MM.1S (cell line): ENCODE results near the gene SMIM35.

Experiments used
- DNase-seq: peaks from one replicate; pipeline ENCODE4 v3.0.0-alpha.2; 2015
- H2AFZ ChIP-seq: fragments of 300-600 bp; sonication (generic); 2 replicates; pipeline ENCODE4 v1.6.0; 2016; ENCODE audit warnings: antibody characterized with exemption, low read length
- H3F3A ChIP-seq: fragments of 300-600 bp; sonication (generic); 2 replicates; pipeline ENCODE4 v1.6.1; 2016; ENCODE audit warnings: mild to moderate bottlenecking, antibody characterized with exemption, low read length, moderate library complexity, mixed read lengths; ENCODE audit not compliant: insufficient read depth
- H3K27ac ChIP-seq: fragments of 300-600 bp; sonication (generic); 2 replicates; pipeline ENCODE4 v1.5.1; 2016; ENCODE audit warnings: mild to moderate bottlenecking, low read length
- H3K27me3 ChIP-seq: fragments of 300-600 bp; sonication (generic); replicated peaks from 2 replicates; pipeline ENCODE4 v1.6.0; 2016; ENCODE audit warnings: low read length; ENCODE audit not compliant: insufficient read depth
- H3K36me3 ChIP-seq: fragments of 300-600 bp; sonication (generic); replicated peaks from 2 replicates; pipeline ENCODE4 v1.6.1; 2016; ENCODE audit warnings: mild to moderate bottlenecking, low read length, mixed read lengths; ENCODE audit not compliant: insufficient read depth
- H3K4me1 ChIP-seq: fragments of 300-600 bp; sonication (generic); 2 replicates; pipeline ENCODE4 v1.6.1; 2016; ENCODE audit warnings: low read length, mixed read lengths
- H3K4me2 ChIP-seq: fragments of 300-600 bp; sonication (generic); 2 replicates; pipeline ENCODE4 v1.6.0; 2016; ENCODE audit warnings: low read depth, low read length
- H3K4me3 ChIP-seq: fragments of 300-600 bp; sonication (generic); 2 replicates; pipeline ENCODE4 v1.5.1; 2016; ENCODE audit warnings: low read length, mixed read lengths
- H3K79me2 ChIP-seq: fragments of 300-600 bp; sonication (generic); 2 replicates; pipeline ENCODE4 v1.6.1; 2016; ENCODE audit warnings: mixed run types, low read length, mixed read lengths
- H3K9ac ChIP-seq: fragments of 300-600 bp; sonication (generic); 2 replicates; pipeline ENCODE4 v1.6.1; 2016; ENCODE audit warnings: low read length, mixed read lengths
- H3K9me2 ChIP-seq: fragments of 300-600 bp; sonication (generic); replicated peaks from 2 replicates; pipeline ENCODE4 v1.6.1; 2016; ENCODE audit warnings: mild to moderate bottlenecking, low read length, mixed read lengths; ENCODE audit not compliant: insufficient read depth
- H3K9me3 ChIP-seq: fragments of 300-600 bp; sonication (generic); replicated peaks from 2 replicates; pipeline ENCODE4 v1.6.1; 2016; ENCODE audit warnings: mild to moderate bottlenecking, low read length, mixed read lengths; ENCODE audit not compliant: insufficient read depth
- H4K20me1 ChIP-seq: fragments of 300-600 bp; sonication (generic); 2 replicates; pipeline ENCODE4 v1.6.1; 2016; ENCODE audit warnings: mild to moderate bottlenecking, low read length, moderate library complexity, mixed read lengths; ENCODE audit not compliant: insufficient read depth
- CTCF ChIP-seq: fragments of 300-600 bp; sonication (generic); IDR thresholded peaks from 2 replicates; pipeline ENCODE4 v1.5.1; 2016; ENCODE audit warnings: antibody characterized with exemption, low read length, mixed read lengths
- EZH2 ChIP-seq: fragments of 300-600 bp; sonication (generic); optimal IDR thresholded peaks from 2 replicates; pipeline ENCODE3; 2017; ENCODE audit warnings: low read depth, mild to moderate bottlenecking, antibody characterized with exemption, low read length, mixed read lengths
- EZH2phosphoT487 ChIP-seq: fragments of 300-600 bp; sonication (generic); IDR thresholded peaks from 2 replicates; pipeline ENCODE4 v1.6.1; 2018; ENCODE audit warnings: antibody characterized with exemption, low read length

The SMIM35 gene

DNA sequence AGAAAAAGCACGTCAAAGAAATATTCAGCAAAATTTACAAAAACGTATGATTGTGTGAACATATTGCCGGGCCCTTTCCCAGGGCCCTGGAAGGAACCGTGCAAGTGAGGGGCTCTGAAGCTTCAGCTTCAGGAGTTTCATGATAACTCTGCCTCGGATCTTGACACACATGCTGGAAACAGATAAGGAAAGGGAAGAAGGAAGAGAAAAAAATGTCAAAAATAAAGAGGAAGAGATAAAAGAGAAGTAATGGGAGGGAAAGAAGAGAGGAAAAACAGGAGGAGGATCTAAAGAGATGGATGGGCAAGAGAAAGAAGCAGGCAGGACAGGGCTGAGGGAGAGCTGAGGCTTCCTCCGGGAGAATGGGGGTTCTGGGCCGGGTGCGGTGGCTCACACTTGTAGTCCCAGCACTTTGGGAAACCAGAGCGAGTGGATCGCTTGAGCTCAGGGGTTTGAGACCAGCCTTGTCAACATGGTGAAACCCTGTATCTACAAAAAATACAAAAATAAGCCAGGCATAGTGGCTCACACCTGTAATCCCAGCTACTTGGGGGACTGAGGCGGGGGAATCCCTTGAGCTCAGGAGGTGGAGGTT lies 12.6 kb downstream of the SMIM35 start:
- H3K36me3 ChIP-seq, result no peaks in the 10 kb centered on the region
- H3K9me2 ChIP-seq, result no peaks in the 10 kb centered on the region
- no peaks in the 10 kb centered on the region for H3K4me1 ChIP-seq
- H2AFZ ChIP-seq, result no peak overlapping the region
- H3K9ac ChIP-seq, result no peak overlapping the region
- no peaks in the 10 kb centered on the region for H3K79me2 ChIP-seq
- H3K4me3 ChIP-seq, result no peak overlapping the region
- H3K27ac ChIP-seq, result no peak overlapping the region
- TF ChIP-seq EZH2phosphoT487 (no peak), CTCF (no peak), EZH2 (no peak)
- no peaks in the 10 kb centered on the region for H3K27me3 ChIP-seq
- no peak for DNase-seq
- no peak overlapping the region for H3K4me2 ChIP-seq
- no peaks in the 10 kb centered on the region for H3F3A ChIP-seq
- no peaks in the 10 kb centered on the region for H4K20me1 ChIP-seq
- no peaks in the 10 kb centered on the region for H3K9me3 ChIP-seq

- Histone ChIP-seq H3F3A (no peaks in the 10 kb centered on the region), H3K36me3 (no peaks in the 10 kb centered on the region), H3K79me2 (no peaks in the 10 kb centered on the region), H3K27me3 (no peaks in the 10 kb centered on the region), H3K4me1 (no peaks in the 10 kb centered on the region), H3K4me2 (no peak overlapping the region), H4K20me1 (no peaks in the 10 kb centered on the region), H3K9me3 (no peaks in the 10 kb centered on the region), H3K9ac (no peak overlapping the region), H2AFZ (no peak overlapping the region), H3K27ac (no peak overlapping the region), H3K4me3 (no peak overlapping the region), H3K9me2 (no peaks in the 10 kb centered on the region)
- DNase-seq, result no peak
- TF ChIP-seq CTCF, result no peak
- TF ChIP-seq EZH2phosphoT487, result no peak
- no peak for TF ChIP-seq EZH2
Observed at GRCh38 chr11:118073554-118073953, 13.2 kb downstream of the SMIM35 start.

GRCh38 chr11:118071416-118072030 lies 15.2 kb downstream of the SMIM35 start:
- H3K9me3 ChIP-seq, result no peaks in the 10 kb centered on the region
- H3K9me2 ChIP-seq, result no peaks in the 10 kb centered on the region
- no peaks in the 10 kb centered on the region for H3K79me2 ChIP-seq
- H3K4me2 ChIP-seq, result no peak overlapping the region
- no peak for DNase-seq
- H3K4me1 ChIP-seq, result no peaks in the 10 kb centered on the region
- H2AFZ ChIP-seq, result no peak overlapping the region
- no peak overlapping the region for H3K27ac ChIP-seq
- H3K27me3 ChIP-seq, result no peaks in the 10 kb centered on the region
- TF ChIP-seq EZH2, result no peak
- TF ChIP-seq EZH2phosphoT487, result no peak
- TF ChIP-seq CTCF, result no peak
- H4K20me1 ChIP-seq, result no peaks in the 10 kb centered on the region
- no peaks in the 10 kb centered on the region for H3F3A ChIP-seq
- no peak overlapping the region for H3K4me3 ChIP-seq
- no peak overlapping the region for H3K9ac ChIP-seq
- H3K36me3 ChIP-seq, result no peaks in the 10 kb centered on the region
